WTC11 (cell line): ENCODE measurements around the gene RASA2. TPM values are rescaled to one million over a fixed set of nuclear protein-coding genes. Genes with fewer than 3 reads are reported as not detected.

Source experiments
- ATAC-seq: fragments of 200-7000 bp; cut with Tn5 transposase; 2 replicates; pipeline ENCODE4 v1.10.0; 2021; ENCODE audit warnings: mild to moderate bottlenecking, moderate library complexity
- CTCF ChIA-PET: fragments of 300-600 bp; sonication (Branson Sonifier 250); formaldehyde crosslinking; loops from one replicate; lab custom pipeline; 2021; ENCODE audit warnings: antibody characterized with exemption; lab: Charles Lee
- POLR2A ChIA-PET: fragments of 350-600 bp; sonication (Branson Sonifier 250); formaldehyde crosslinking; loops from one replicate; lab custom pipeline; 2021; ENCODE audit warnings: antibody characterized with exemption; lab: Charles Lee
- DNase-seq: peaks from one replicate; pipeline ENCODE4 v3.0.0; 2021; ENCODE audit warnings: low spot score
- H3K27ac Mint-ChIP-seq: 2 replicates; pipeline ENCODE4 v1.8.0; 2021; ENCODE audit warnings: mixed read lengths
- H3K27me3 Mint-ChIP-seq: 2 replicates; pipeline ENCODE4 v1.8.0; 2021; ENCODE audit warnings: low read depth, mild to moderate bottlenecking, moderate library complexity, mixed read lengths
- H3K36me3 Mint-ChIP-seq: 2 replicates; pipeline ENCODE4 v1.8.0; 2021; ENCODE audit warnings: mixed read lengths
- H3K4me1 Mint-ChIP-seq: 2 replicates; pipeline ENCODE4 v1.8.0; 2022; ENCODE audit warnings: mixed read lengths
- H3K4me3 Mint-ChIP-seq: 2 replicates; pipeline ENCODE4 v1.8.0; 2021; ENCODE audit warnings: mild to moderate bottlenecking, moderate library complexity, mixed read lengths
- H3K9me3 Mint-ChIP-seq: 2 replicates; pipeline ENCODE4 v1.8.0; 2021; ENCODE audit warnings: mixed read lengths
- AFF4 ChIP-seq: sonication (generic); formaldehyde crosslinking; IDR thresholded peaks from 2 replicates; pipeline ENCODE4 v1.8.1; 2023; ENCODE audit warnings: mild to moderate bottlenecking, missing genetic modification reagents, borderline replicate concordance
- ATF3 ChIP-seq: sonication (generic); formaldehyde crosslinking; conservative IDR thresholded peaks from 2 replicates; pipeline ENCODE4 v1.8.1; 2022; ENCODE audit warnings: mild to moderate bottlenecking, missing genetic modification reagents
- EMX1 ChIP-seq: fragments of 250-450 bp; sonication (Bioruptor Pico); IDR thresholded peaks from 2 replicates; pipeline ENCODE4 v1.8.0; 2021; ENCODE audit warnings: mild to moderate bottlenecking
- FOXK1 ChIP-seq: sonication (generic); formaldehyde crosslinking; IDR thresholded peaks from 2 replicates; pipeline ENCODE4 v1.8.0; 2022; ENCODE audit warnings: mild to moderate bottlenecking, moderate library complexity, missing genetic modification reagents
- JUN ChIP-seq: sonication (generic); formaldehyde crosslinking; IDR thresholded peaks from 2 replicates; pipeline ENCODE4 v1.8.0; 2023; ENCODE audit warnings: mild to moderate bottlenecking, missing genetic modification reagents
- KAT7 ChIP-seq: sonication (generic); formaldehyde crosslinking; IDR thresholded peaks from 2 replicates; pipeline ENCODE4 v1.8.1; 2023; ENCODE audit warnings: missing genetic modification reagents, mild to moderate bottlenecking, borderline replicate concordance
- NFATC4 ChIP-seq: fragments of 250-450 bp; sonication (Bioruptor Pico); IDR thresholded peaks from 2 replicates; pipeline ENCODE4 v1.9.0; 2021; ENCODE audit warnings: mild to moderate bottlenecking
- NR2C2 ChIP-seq: sonication (generic); formaldehyde crosslinking; IDR thresholded peaks from 2 replicates; pipeline ENCODE4 v1.8.0; 2022; ENCODE audit warnings: mild to moderate bottlenecking, missing genetic modification reagents
- SMAD3 ChIP-seq: sonication (generic); formaldehyde crosslinking; IDR thresholded peaks from 2 replicates; pipeline ENCODE4 v1.8.0; 2022; ENCODE audit warnings: missing genetic modification reagents, mild to moderate bottlenecking, borderline replicate concordance
- SMAD4 ChIP-seq: sonication (generic); formaldehyde crosslinking; IDR thresholded peaks from 2 replicates; pipeline ENCODE4 v1.8.0; 2022; ENCODE audit warnings: mild to moderate bottlenecking, missing genetic modification reagents
- TCF7 ChIP-seq: sonication (generic); formaldehyde crosslinking; IDR thresholded peaks from 2 replicates; pipeline ENCODE4 v1.8.0; 2022; ENCODE audit warnings: mild to moderate bottlenecking, low read depth, missing genetic modification reagents, moderate library complexity
- ZBTB21 ChIP-seq: sonication (generic); formaldehyde crosslinking; IDR thresholded peaks from 2 replicates; pipeline ENCODE4 v1.8.1; 2023; ENCODE audit warnings: mild to moderate bottlenecking, missing genetic modification reagents, borderline replicate concordance
- ZNF138 ChIP-seq: sonication (generic); formaldehyde crosslinking; conservative IDR thresholded peaks from 2 replicates; pipeline ENCODE4 v1.8.1; 2022; ENCODE audit warnings: mild to moderate bottlenecking, moderate library complexity, missing genetic modification reagents
- ZNF219 ChIP-seq: sonication (generic); formaldehyde crosslinking; IDR thresholded peaks from 2 replicates; pipeline ENCODE4 v1.8.0; 2023; ENCODE audit warnings: missing genetic modification reagents, mild to moderate bottlenecking, borderline replicate concordance
- total RNA-seq: library from RNA; stranded (reverse); gene quantifications from 3 replicates; pipeline ENCODE4 v1.2.3, GENCODE V29; 2021
- TF ChIP-seq, protein P1 (sequence below): fragments of 250-450 bp; sonication (Bioruptor Pico); IDR thresholded peaks from 2 replicates; pipeline ENCODE4 v1.9.0; 2021; ENCODE audit warnings: moderate library complexity, mild to moderate bottlenecking, inconsistent platforms, borderline replicate concordance
- TF ChIP-seq, protein P2 (sequence below): fragments of 250-450 bp; sonication (Bioruptor Pico); IDR thresholded peaks from 2 replicates; pipeline ENCODE4 v1.9.0; 2021; ENCODE audit warnings: mild to moderate bottlenecking, borderline replicate concordance
- TF ChIP-seq, protein P3 (sequence below): fragments of 250-450 bp; sonication (Bioruptor Pico); IDR thresholded peaks from 2 replicates; pipeline ENCODE4 v1.9.0; 2021; ENCODE audit warnings: mild to moderate bottlenecking
- TF ChIP-seq, protein P4 (sequence below): fragments of 250-450 bp; sonication (Bioruptor Pico); IDR thresholded peaks from 2 replicates; pipeline ENCODE4 v2.1.2; 2022; ENCODE audit warnings: mild to moderate bottlenecking, moderate library complexity

Gene RASA2
- total RNA-seq, 1 experiment from 2014 or later = 13.9 TPM

DNA sequence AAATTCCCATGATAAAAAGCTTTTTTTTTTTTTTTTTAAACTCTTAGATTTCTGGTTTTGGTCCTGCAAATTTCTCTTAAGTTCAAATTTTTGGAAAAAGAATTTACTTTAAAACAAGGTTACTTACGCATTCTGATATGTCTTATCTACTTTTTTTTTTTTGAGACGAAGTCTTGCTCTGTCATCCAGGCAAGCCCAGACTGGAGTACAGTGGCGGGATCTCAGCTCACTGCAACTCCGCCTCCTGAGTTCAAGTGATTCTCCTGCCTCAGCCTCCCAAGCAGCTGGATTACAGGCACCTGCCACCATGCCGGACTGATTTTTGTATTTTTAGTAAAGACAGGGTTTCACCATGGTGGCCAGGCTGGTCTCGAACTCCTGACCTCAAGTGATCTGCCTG lies 83.2 kb downstream of the RASA2 start:
- Mint-ChIP-seq H3K9me3 (no peaks in the 10 kb centered on the region), H3K27me3 (no peaks in the 10 kb centered on the region), H3K27ac (no peak overlapping the region), H3K4me3 (no peak overlapping the region), H3K36me3 (peaks cover 6% of the 10 kb centered on the region; the same call in 1 of the 2 replicates), H3K4me1 (no peaks in the 10 kb centered on the region)
- ChIA-PET CTCF (interaction anchor here (1.3 kb wide), 1 partner anchor 110 kb away, joined by 4 read pairs; no protein-coding TSS in a partner anchor), POLR2A (interaction anchor here (0.5 to 0.7 kb wide), 2 partner anchors 91 to 185 kb away, joined by 3 to 4 read pairs; no protein-coding TSS in a partner anchor)
- DNase-seq = no peak
- TF ChIP-seq NFATC4 (CRISPR knock-in tag) (no peak), AFF4 (CRISPR knock-in tag) (no peak), ATF3 (CRISPR knock-in tag) (no peak), NR2C2 (CRISPR knock-in tag) (no peak), ZNF138 (CRISPR knock-in tag) (no peak), SMAD3 (CRISPR knock-in tag) (no peak), ZNF219 (CRISPR knock-in tag) (no peak), TCF7 (CRISPR knock-in tag) (no peak), SMAD4 (CRISPR knock-in tag) (no peak), JUN (CRISPR knock-in tag) (no peak), KAT7 (CRISPR knock-in tag) (no peak)
- TF ChIP-seq, protein P1, sequence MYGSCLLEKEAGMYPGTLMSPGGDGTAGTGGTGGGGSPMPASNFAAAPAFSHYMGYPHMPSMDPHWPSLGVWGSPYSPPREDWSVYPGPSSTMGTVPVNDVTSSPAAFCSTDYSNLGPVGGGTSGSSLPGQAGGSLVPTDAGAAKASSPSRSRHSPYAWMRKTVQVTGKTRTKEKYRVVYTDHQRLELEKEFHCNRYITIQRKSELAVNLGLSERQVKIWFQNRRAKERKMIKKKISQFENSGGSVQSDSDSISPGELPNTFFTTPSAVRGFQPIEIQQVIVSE (CRISPR knock-in tag) = no peak
- TF ChIP-seq, protein P2, sequence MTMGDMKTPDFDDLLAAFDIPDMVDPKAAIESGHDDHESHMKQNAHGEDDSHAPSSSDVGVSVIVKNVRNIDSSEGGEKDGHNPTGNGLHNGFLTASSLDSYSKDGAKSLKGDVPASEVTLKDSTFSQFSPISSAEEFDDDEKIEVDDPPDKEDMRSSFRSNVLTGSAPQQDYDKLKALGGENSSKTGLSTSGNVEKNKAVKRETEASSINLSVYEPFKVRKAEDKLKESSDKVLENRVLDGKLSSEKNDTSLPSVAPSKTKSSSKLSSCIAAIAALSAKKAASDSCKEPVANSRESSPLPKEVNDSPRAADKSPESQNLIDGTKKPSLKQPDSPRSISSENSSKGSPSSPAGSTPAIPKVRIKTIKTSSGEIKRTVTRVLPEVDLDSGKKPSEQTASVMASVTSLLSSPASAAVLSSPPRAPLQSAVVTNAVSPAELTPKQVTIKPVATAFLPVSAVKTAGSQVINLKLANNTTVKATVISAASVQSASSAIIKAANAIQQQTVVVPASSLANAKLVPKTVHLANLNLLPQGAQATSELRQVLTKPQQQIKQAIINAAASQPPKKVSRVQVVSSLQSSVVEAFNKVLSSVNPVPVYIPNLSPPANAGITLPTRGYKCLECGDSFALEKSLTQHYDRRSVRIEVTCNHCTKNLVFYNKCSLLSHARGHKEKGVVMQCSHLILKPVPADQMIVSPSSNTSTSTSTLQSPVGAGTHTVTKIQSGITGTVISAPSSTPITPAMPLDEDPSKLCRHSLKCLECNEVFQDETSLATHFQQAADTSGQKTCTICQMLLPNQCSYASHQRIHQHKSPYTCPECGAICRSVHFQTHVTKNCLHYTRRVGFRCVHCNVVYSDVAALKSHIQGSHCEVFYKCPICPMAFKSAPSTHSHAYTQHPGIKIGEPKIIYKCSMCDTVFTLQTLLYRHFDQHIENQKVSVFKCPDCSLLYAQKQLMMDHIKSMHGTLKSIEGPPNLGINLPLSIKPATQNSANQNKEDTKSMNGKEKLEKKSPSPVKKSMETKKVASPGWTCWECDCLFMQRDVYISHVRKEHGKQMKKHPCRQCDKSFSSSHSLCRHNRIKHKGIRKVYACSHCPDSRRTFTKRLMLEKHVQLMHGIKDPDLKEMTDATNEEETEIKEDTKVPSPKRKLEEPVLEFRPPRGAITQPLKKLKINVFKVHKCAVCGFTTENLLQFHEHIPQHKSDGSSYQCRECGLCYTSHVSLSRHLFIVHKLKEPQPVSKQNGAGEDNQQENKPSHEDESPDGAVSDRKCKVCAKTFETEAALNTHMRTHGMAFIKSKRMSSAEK = no peak
- ATAC-seq = no peak

DNA sequence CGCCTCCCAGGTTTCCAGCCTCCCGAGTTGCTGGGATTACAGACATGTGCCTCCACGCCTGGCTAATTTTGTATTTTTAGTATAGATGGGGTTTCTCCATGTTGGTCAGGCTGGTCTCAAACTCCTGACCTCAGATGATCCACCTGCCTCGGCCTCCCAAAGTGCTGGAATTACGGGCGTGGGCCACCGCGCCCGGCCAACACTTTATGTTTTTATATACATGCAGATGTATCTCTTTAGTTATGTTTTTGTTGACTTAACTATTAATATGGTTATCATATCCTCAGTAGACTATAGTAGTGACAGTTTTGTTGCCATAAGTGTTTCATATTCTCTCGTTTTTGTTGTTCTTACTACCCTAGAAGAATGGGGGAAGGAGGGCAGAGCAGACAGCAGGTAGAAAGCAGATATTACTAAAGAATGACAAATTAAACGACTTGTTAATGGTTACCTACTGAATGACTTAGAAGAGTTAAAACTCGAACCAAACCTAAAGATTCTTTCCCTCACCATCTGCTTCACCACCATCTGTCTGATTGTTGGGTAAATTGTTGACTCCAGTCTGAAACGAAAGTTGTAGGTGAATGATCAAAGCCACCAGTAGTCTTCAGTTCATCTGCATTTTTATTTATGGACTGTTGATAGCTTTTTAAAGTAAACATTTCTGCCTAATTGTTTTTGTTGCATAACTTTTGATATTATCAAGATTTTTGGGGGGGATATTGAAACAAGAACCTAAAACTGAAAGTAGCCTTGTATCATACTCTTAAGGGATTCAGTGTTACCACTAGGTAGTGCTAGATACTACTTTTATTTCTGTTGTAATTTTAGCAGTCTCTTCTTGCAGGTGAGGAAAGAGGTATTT lies 89.3 kb downstream of the RASA2 start:
- ChIA-PET CTCF (interaction anchor here (1.2 kb wide), 1 partner anchor 69 kb away, joined by 3 read pairs; no protein-coding TSS in a partner anchor), POLR2A (no interaction called here)
- Mint-ChIP-seq H3K4me1 (no peaks in the 10 kb centered on the region), H3K9me3 (no peaks in the 10 kb centered on the region), H3K27ac (peak overlapping the region; percentile 16), H3K4me3 (no peak overlapping the region), H3K27me3 (no peaks in the 10 kb centered on the region), H3K36me3 (peaks cover 9% of the 10 kb centered on the region; the same call in 1 of the 2 replicates)
- DNase-seq = no peak
- peak; percentile 44; the same call in 1 of the 2 replicates for ATAC-seq
- TF ChIP-seq, protein P3, sequence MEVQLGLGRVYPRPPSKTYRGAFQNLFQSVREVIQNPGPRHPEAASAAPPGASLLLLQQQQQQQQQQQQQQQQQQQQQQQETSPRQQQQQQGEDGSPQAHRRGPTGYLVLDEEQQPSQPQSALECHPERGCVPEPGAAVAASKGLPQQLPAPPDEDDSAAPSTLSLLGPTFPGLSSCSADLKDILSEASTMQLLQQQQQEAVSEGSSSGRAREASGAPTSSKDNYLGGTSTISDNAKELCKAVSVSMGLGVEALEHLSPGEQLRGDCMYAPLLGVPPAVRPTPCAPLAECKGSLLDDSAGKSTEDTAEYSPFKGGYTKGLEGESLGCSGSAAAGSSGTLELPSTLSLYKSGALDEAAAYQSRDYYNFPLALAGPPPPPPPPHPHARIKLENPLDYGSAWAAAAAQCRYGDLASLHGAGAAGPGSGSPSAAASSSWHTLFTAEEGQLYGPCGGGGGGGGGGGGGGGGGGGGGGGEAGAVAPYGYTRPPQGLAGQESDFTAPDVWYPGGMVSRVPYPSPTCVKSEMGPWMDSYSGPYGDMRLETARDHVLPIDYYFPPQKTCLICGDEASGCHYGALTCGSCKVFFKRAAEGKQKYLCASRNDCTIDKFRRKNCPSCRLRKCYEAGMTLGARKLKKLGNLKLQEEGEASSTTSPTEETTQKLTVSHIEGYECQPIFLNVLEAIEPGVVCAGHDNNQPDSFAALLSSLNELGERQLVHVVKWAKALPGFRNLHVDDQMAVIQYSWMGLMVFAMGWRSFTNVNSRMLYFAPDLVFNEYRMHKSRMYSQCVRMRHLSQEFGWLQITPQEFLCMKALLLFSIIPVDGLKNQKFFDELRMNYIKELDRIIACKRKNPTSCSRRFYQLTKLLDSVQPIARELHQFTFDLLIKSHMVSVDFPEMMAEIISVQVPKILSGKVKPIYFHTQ (CRISPR knock-in tag) = no peak
- TF ChIP-seq, protein P4, sequence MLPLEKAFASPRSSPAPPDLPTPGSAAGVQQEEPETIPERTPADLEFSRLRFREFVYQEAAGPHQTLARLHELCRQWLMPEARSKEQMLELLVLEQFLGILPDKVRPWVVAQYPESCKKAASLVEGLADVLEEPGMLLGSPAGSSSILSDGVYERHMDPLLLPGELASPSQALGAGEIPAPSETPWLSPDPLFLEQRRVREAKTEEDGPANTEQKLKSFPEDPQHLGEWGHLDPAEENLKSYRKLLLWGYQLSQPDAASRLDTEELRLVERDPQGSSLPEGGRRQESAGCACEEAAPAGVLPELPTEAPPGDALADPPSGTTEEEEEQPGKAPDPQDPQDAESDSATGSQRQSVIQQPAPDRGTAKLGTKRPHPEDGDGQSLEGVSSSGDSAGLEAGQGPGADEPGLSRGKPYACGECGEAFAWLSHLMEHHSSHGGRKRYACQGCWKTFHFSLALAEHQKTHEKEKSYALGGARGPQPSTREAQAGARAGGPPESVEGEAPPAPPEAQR (CRISPR knock-in tag) = no peak
- TF ChIP-seq ZBTB21 (CRISPR knock-in tag) (no peak), FOXK1 (CRISPR knock-in tag) (no peak), EMX1 (no peak)
